Activated CD4-positive, alpha-beta memory T cell treated with anti-CD3 and anti-CD28 coated beads for 36 hours (primary cell): Measurements from ENCODE around the gene BTBD9. TPM values are rescaled to one million over a fixed set of nuclear protein-coding genes. Genes with fewer than 3 reads are reported as not detected.
A peak's percentile ranks its signal among the peaks of the same experiment; 100 is the strongest.

Experiments used
- CTCF ChIA-PET: fragments of 350-600 bp; sonication (Branson Sonifier 250); formaldehyde crosslinking; loops from one replicate; lab custom pipeline; 2021; ENCODE audit warnings: antibody characterized with exemption, inconsistent platforms; lab: Charles Lee
- POLR2A ChIA-PET: fragments of 350-600 bp; sonication (Branson Sonifier 250); formaldehyde crosslinking; loops from one replicate; lab custom pipeline; 2021; ENCODE audit warnings: antibody characterized with exemption; lab: Charles Lee
- DNase-seq: peaks from one replicate; pipeline ENCODE4 v3.0.0-alpha.2; 2020
- H3K27ac Mint-ChIP-seq: one replicate; pipeline ENCODE4 v1.8.0; 2021; ENCODE audit warnings: mixed read lengths
- H3K27me3 Mint-ChIP-seq: one replicate; pipeline ENCODE4 v1.8.0; 2021; ENCODE audit warnings: mixed read lengths
- H3K36me3 Mint-ChIP-seq: one replicate; pipeline ENCODE4 v1.8.0; 2021; ENCODE audit warnings: mixed read lengths
- H3K4me1 Mint-ChIP-seq: one replicate; pipeline ENCODE4 v1.8.0; 2021; ENCODE audit warnings: low read depth, mixed read lengths
- H3K4me3 Mint-ChIP-seq: one replicate; pipeline ENCODE4 v1.8.0; 2021; ENCODE audit warnings: mild to moderate bottlenecking, mixed read lengths
- H3K9me3 Mint-ChIP-seq: one replicate; pipeline ENCODE4 v1.8.0; 2021; ENCODE audit warnings: mixed read lengths
- intact Hi-C: fragments of 100-400 bp; cut with micrococcal nuclease; formaldehyde crosslinking; loops from one replicate; pipeline ENCODE4 v1.15.1; 2023
- total RNA-seq, 2 experiments: library from RNA; stranded (reverse); gene quantifications; one replicate each; pipeline ENCODE4 v1.2.3, GENCODE V29; 2021

The BTBD9 gene
- total RNA-seq, 2 experiments from 2014 or later, result 14.4 to 14.6 TPM

- Mint-ChIP-seq H3K27me3 (no peaks in the 10 kb centered on the region), H3K27ac (no peak overlapping the region), H3K4me3 (no peak overlapping the region), H3K36me3 (no peaks in the 10 kb centered on the region), H3K9me3 (no peaks in the 10 kb centered on the region), H3K4me1 (peaks cover 5% of the 10 kb centered on the region)
- ChIA-PET CTCF (no interaction called here), POLR2A (no interaction called here)
- no peak for DNase-seq
- intact Hi-C loops, result no loop called here
Measured at GRCh38 chr6:38612143-38612965, 27.4 kb downstream of the BTBD9 start.

GRCh38 chr6:38610050-38610625, 29.6 kb downstream of the BTBD9 start:
- ChIA-PET CTCF (no interaction called here), POLR2A (no interaction called here)
- Mint-ChIP-seq H3K9me3 (no peaks in the 10 kb centered on the region), H3K27ac (no peak overlapping the region), H3K27me3 (no peaks in the 10 kb centered on the region), H3K4me3 (no peak overlapping the region), H3K36me3 (no peaks in the 10 kb centered on the region), H3K4me1 (peaks cover 5% of the 10 kb centered on the region)
- DNase-seq, result no peak
- intact Hi-C loops, result no loop called here

- Mint-ChIP-seq H3K36me3 (no peaks in the 10 kb centered on the region), H3K4me1 (peaks cover 6% of the 10 kb centered on the region), H3K9me3 (no peaks in the 10 kb centered on the region), H3K27ac (no peak overlapping the region), H3K27me3 (no peaks in the 10 kb centered on the region), H3K4me3 (no peak overlapping the region)
- intact Hi-C loops, result no loop called here
- POLR2A ChIA-PET, result no interaction called here
- CTCF ChIA-PET, result no interaction called here
- no peak for DNase-seq
Measured at GRCh38 chr6:38604700-38605099, 35.0 kb downstream of the BTBD9 start.

GRCh38 chr6:38603966-38604365, 35.8 kb downstream of the BTBD9 start:
- ChIA-PET POLR2A (no interaction called here), CTCF (no interaction called here)
- Mint-ChIP-seq H3K9me3 (no peaks in the 10 kb centered on the region), H3K27ac (no peak overlapping the region), H3K36me3 (no peaks in the 10 kb centered on the region), H3K4me3 (no peak overlapping the region), H3K27me3 (no peaks in the 10 kb centered on the region), H3K4me1 (peaks cover 7% of the 10 kb centered on the region)
- intact Hi-C loops, result no loop called here
- no peak for DNase-seq

- no peaks in the 10 kb centered on the region for H3K36me3 Mint-ChIP-seq
- no peak overlapping the region for H3K4me3 Mint-ChIP-seq
- DNase-seq, result no peak
- CTCF ChIA-PET, result no interaction called here
- H3K4me1 Mint-ChIP-seq, result peaks cover 7% of the 10 kb centered on the region
- intact Hi-C loops, result no loop called here
- H3K9me3 Mint-ChIP-seq, result no peaks in the 10 kb centered on the region
- POLR2A ChIA-PET, result no interaction called here
- H3K27me3 Mint-ChIP-seq, result no peaks in the 10 kb centered on the region
- H3K27ac Mint-ChIP-seq, result no peak overlapping the region
Measured at GRCh38 chr6:38603496-38603895, 36.2 kb downstream of the BTBD9 start.

GRCh38 chr6:38599966-38600550, 39.7 kb downstream of the BTBD9 start:
- H3K27me3 Mint-ChIP-seq, result no peaks in the 10 kb centered on the region
- peaks cover 7% of the 10 kb centered on the region for H3K4me1 Mint-ChIP-seq
- intact Hi-C loops, result no loop called here
- H3K36me3 Mint-ChIP-seq, result peaks cover 6% of the 10 kb centered on the region
- H3K9me3 Mint-ChIP-seq, result no peaks in the 10 kb centered on the region
- H3K27ac Mint-ChIP-seq, result no peak overlapping the region
- ChIA-PET POLR2A (no interaction called here), CTCF (no interaction called here)
- no peak for DNase-seq
- H3K4me3 Mint-ChIP-seq, result no peak overlapping the region

GRCh38 chr6:38599261-38599660, 40.5 kb downstream of the BTBD9 start:
- ChIA-PET POLR2A (no interaction called here), CTCF (no interaction called here)
- intact Hi-C loops, result no loop called here
- Mint-ChIP-seq H3K4me1 (peaks cover 7% of the 10 kb centered on the region), H3K27me3 (no peaks in the 10 kb centered on the region), H3K27ac (no peak overlapping the region), H3K4me3 (no peak overlapping the region), H3K36me3 (peaks cover 9% of the 10 kb centered on the region), H3K9me3 (no peaks in the 10 kb centered on the region)
- no peak for DNase-seq

GRCh38 chr6:38593998-38594665, 45.6 kb downstream of the BTBD9 start:
- CTCF ChIA-PET, result no interaction called here
- H3K27ac Mint-ChIP-seq, result no peak overlapping the region
- H3K9me3 Mint-ChIP-seq, result no peaks in the 10 kb centered on the region
- peaks cover 24% of the 10 kb centered on the region for H3K36me3 Mint-ChIP-seq
- POLR2A ChIA-PET, result no interaction called here
- intact Hi-C loops, result loop anchor here (5.0 kb wide), 1 partner anchor 43 kb away; the partner anchor contains the start of gene BTBD9
- H3K4me3 Mint-ChIP-seq, result no peak overlapping the region
- no peak for DNase-seq
- peaks cover 10% of the 10 kb centered on the region for H3K4me1 Mint-ChIP-seq
- no peaks in the 10 kb centered on the region for H3K27me3 Mint-ChIP-seq

GRCh38 chr6:38593409-38593808, 46.3 kb downstream of the BTBD9 start:
- Mint-ChIP-seq H3K9me3 (no peaks in the 10 kb centered on the region), H3K27ac (peak overlapping the region; percentile 63), H3K36me3 (peaks cover 24% of the 10 kb centered on the region), H3K27me3 (no peaks in the 10 kb centered on the region), H3K4me1 (peaks cover 10% of the 10 kb centered on the region), H3K4me3 (no peak overlapping the region)
- ChIA-PET CTCF (no interaction called here), POLR2A (no interaction called here)
- intact Hi-C loops, result loop anchor here (5.0 kb wide), 1 partner anchor 44 kb away; the partner anchor contains the start of gene BTBD9
- no peak for DNase-seq

- ChIA-PET CTCF (no interaction called here), POLR2A (no interaction called here)
- peaks cover 10% of the 10 kb centered on the region for H3K4me1 Mint-ChIP-seq
Measured at GRCh38 chr6:38591439-38591838, 48.3 kb downstream of the BTBD9 start.

GRCh38 chr6:38589367-38589720, 50.4 kb downstream of the BTBD9 start:
- H3K27me3 Mint-ChIP-seq, result no peaks in the 10 kb centered on the region
- H3K4me3 Mint-ChIP-seq, result no peak overlapping the region
- POLR2A ChIA-PET, result no interaction called here
- intact Hi-C loops, result no loop called here
- H3K4me1 Mint-ChIP-seq, result peaks cover 10% of the 10 kb centered on the region
- peaks cover 18% of the 10 kb centered on the region for H3K36me3 Mint-ChIP-seq
- CTCF ChIA-PET, result interaction anchor here (1.5 kb wide), 1 partner anchor 18 kb away, joined by 5 read pairs; no protein-coding TSS in a partner anchor
- H3K27ac Mint-ChIP-seq, result no peak overlapping the region
- H3K9me3 Mint-ChIP-seq, result no peaks in the 10 kb centered on the region
- no peak for DNase-seq

More at GRCh38 chr6:38591439-38591838, 48.3 kb downstream of the BTBD9 start:
- DNase-seq, result no peak
- intact Hi-C loops, result loop anchor here (5.0 kb wide), 1 partner anchor 46 kb away; the partner anchor contains the start of gene BTBD9
- Mint-ChIP-seq H3K4me3 (no peak overlapping the region), H3K27ac (no peak overlapping the region), H3K27me3 (no peaks in the 10 kb centered on the region), H3K36me3 (peaks cover 18% of the 10 kb centered on the region), H3K9me3 (no peaks in the 10 kb centered on the region)
